HEK293 (cell line): Measurements from ENCODE around the gene CDC34.

Experiments used
- REPIN1 ChIP-seq: fragments of 450-650 bp; formaldehyde crosslinking; IDR thresholded peaks from 2 replicates; pipeline ENCODE4 v1.5.1; 2017; ENCODE audit warnings: missing biosample characterization, missing genetic modification characterization, low read depth
- ZBTB20 ChIP-seq: fragments of 450-650 bp; formaldehyde crosslinking; IDR thresholded peaks from 2 replicates; pipeline ENCODE4 v1.5.1; 2016; ENCODE audit warnings: missing biosample characterization, missing genetic modification characterization
- ZEB2 ChIP-seq: fragments of 450-650 bp; formaldehyde crosslinking; IDR thresholded peaks from 2 replicates; pipeline ENCODE4 v1.5.1; 2016; ENCODE audit warnings: missing biosample characterization, missing genetic modification characterization
- ZNF335 ChIP-seq: fragments of 450-650 bp; formaldehyde crosslinking; conservative IDR thresholded peaks from 2 replicates; pipeline ENCODE4 v1.5.1; 2016; ENCODE audit warnings: missing biosample characterization, missing genetic modification characterization
- ZNF768 ChIP-seq: fragments of 450-650 bp; formaldehyde crosslinking; IDR thresholded peaks from 2 replicates; pipeline ENCODE4 v1.5.1; 2018; ENCODE audit warnings: missing biosample characterization, mild to moderate bottlenecking, missing genetic modification characterization
- ZNF777 ChIP-seq: fragments of 450-650 bp; formaldehyde crosslinking; IDR thresholded peaks from 2 replicates; pipeline ENCODE4 v1.5.1; 2017; ENCODE audit warnings: missing biosample characterization, missing genetic modification characterization, borderline replicate concordance
- TF ChIP-seq, protein P1 (sequence below): fragments of 450-650 bp; formaldehyde crosslinking; IDR thresholded peaks from 2 replicates; pipeline ENCODE4 v1.5.1; 2016; ENCODE audit warnings: missing biosample characterization, missing genetic modification characterization
- TF ChIP-seq, protein P2 (sequence below): fragments of 450-650 bp; formaldehyde crosslinking; IDR thresholded peaks from 2 replicates; pipeline ENCODE4 v1.5.1; 2016; ENCODE audit warnings: missing biosample characterization, missing genetic modification characterization, low read depth

DNA sequence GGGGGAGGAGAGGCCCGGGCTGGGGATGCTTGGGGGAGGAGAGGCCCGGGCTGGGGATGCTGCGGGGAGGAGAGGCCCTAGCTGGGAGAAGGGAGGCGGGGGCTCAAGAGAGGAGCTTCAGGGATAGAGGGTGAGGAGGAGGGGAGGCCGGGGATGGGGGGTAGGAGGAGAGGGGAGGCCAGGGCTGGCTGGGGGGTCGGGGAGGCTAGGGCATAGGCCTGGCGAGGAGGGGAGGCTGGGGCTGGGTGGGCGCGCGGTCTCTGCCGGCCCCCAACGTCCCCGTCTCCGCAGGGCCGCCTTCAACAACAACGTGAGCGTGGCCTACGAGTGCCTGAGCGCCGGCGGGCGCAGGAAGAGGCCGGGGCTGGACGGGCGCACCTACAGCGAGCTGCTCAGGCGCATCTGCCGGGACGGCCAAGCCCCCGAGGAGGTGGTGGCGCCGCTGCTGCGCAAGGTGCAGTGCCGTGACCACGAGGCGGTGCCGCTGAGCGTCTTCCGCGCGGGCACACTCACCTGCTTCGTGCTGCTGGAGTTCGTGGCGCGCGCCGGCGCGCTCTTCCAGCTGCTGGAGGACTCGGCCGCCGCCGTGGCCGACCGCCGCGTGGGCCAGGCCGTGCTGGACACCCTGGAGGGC, 12.8 kb upstream of the CDC34 start:
- TF ChIP-seq, protein P1, sequence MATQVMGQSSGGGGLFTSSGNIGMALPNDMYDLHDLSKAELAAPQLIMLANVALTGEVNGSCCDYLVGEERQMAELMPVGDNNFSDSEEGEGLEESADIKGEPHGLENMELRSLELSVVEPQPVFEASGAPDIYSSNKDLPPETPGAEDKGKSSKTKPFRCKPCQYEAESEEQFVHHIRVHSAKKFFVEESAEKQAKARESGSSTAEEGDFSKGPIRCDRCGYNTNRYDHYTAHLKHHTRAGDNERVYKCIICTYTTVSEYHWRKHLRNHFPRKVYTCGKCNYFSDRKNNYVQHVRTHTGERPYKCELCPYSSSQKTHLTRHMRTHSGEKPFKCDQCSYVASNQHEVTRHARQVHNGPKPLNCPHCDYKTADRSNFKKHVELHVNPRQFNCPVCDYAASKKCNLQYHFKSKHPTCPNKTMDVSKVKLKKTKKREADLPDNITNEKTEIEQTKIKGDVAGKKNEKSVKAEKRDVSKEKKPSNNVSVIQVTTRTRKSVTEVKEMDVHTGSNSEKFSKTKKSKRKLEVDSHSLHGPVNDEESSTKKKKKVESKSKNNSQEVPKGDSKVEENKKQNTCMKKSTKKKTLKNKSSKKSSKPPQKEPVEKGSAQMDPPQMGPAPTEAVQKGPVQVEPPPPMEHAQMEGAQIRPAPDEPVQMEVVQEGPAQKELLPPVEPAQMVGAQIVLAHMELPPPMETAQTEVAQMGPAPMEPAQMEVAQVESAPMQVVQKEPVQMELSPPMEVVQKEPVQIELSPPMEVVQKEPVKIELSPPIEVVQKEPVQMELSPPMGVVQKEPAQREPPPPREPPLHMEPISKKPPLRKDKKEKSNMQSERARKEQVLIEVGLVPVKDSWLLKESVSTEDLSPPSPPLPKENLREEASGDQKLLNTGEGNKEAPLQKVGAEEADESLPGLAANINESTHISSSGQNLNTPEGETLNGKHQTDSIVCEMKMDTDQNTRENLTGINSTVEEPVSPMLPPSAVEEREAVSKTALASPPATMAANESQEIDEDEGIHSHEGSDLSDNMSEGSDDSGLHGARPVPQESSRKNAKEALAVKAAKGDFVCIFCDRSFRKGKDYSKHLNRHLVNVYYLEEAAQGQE, result no peak
- TF ChIP-seq, protein P2, sequence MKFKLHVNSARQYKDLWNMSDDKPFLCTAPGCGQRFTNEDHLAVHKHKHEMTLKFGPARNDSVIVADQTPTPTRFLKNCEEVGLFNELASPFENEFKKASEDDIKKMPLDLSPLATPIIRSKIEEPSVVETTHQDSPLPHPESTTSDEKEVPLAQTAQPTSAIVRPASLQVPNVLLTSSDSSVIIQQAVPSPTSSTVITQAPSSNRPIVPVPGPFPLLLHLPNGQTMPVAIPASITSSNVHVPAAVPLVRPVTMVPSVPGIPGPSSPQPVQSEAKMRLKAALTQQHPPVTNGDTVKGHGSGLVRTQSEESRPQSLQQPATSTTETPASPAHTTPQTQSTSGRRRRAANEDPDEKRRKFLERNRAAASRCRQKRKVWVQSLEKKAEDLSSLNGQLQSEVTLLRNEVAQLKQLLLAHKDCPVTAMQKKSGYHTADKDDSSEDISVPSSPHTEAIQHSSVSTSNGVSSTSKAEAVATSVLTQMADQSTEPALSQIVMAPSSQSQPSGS (tag by site-specific recombination), result no peak
- TF ChIP-seq ZNF335 (no peak), REPIN1 (tag by site-specific recombination) (no peak), ZNF768 (no peak), ZBTB20 (tag by site-specific recombination) (no peak), ZNF777 (tag by site-specific recombination) (no peak), ZEB2 (no peak)
